DND-41 (cell line): Measurements from ENCODE around the gene IL1B.

Experiments used
- ATAC-seq: fragments of 200-7000 bp; cut with Tn5 transposase; 3 replicates; pipeline ENCODE4 v1.9.1; 2021; ENCODE audit warnings: low read depth; ENCODE audit not compliant: insufficient read depth
- DNase-seq: peaks from one replicate; pipeline ENCODE4 v3.0.0-alpha.2; 2020
- H2AFZ ChIP-seq: 2 replicates; pipeline ENCODE4 v1.6.0; 2012; ENCODE audit warnings: low read depth, low read length
- H3K27ac ChIP-seq: 2 replicates; pipeline ENCODE4 v1.5.1; 2012; ENCODE audit warnings: low read length, inconsistent platforms
- H3K27me3 ChIP-seq: fragments of 200-600 bp; sonication (generic); 2 replicates; pipeline ENCODE4 v1.6.0; 2012; ENCODE audit warnings: low read length, mild to moderate bottlenecking, inconsistent platforms; ENCODE audit not compliant: insufficient read depth, poor library complexity
- H3K36me3 ChIP-seq: 2 replicates; pipeline ENCODE4 v1.5.1; 2012; ENCODE audit warnings: low read length, inconsistent platforms; ENCODE audit not compliant: insufficient read depth
- H3K4me1 ChIP-seq: 2 replicates; pipeline ENCODE4 v1.5.1; 2012; ENCODE audit warnings: mild to moderate bottlenecking, low read length; ENCODE audit not compliant: insufficient read depth
- H3K4me2 ChIP-seq: 2 replicates; pipeline ENCODE4 v1.6.0; 2012; ENCODE audit warnings: mild to moderate bottlenecking, moderate library complexity, low read length, inconsistent platforms; ENCODE audit not compliant: insufficient read depth
- H3K4me3 ChIP-seq, 2 experiments: fragments of 200-600 bp in 1 of 2; shearing (Covaris generic) in 1 of 2; 2 replicates each; pipeline ENCODE4 v1.5.1; 2012 to 2016; ENCODE audit warnings: inconsistent platforms in 2 of 2, low read length in 2 of 2, mild to moderate bottlenecking in 2 of 2, low read depth in 1 of 2, moderate library complexity in 1 of 2
- H3K79me2 ChIP-seq: 2 replicates; pipeline ENCODE4 v1.6.0; 2012; ENCODE audit warnings: low read length, inconsistent platforms; ENCODE audit not compliant: insufficient read depth
- H3K9ac ChIP-seq: 2 replicates; pipeline ENCODE4 v1.6.0; 2012; ENCODE audit warnings: low read depth, mild to moderate bottlenecking, inconsistent platforms, low read length, moderate library complexity
- H3K9me3 ChIP-seq: 2 replicates; pipeline ENCODE4 v1.5.1; 2012; ENCODE audit warnings: low read length, moderate library complexity, mild to moderate bottlenecking, inconsistent platforms; ENCODE audit not compliant: insufficient read depth, severe bottlenecking
- H4K20me1 ChIP-seq: 2 replicates; pipeline ENCODE4 v1.6.0; 2012; ENCODE audit warnings: low read length; ENCODE audit not compliant: insufficient read depth
- EZH2 ChIP-seq: IDR thresholded peaks from 3 replicates; pipeline ENCODE4 v1.6.1; 2012; ENCODE audit warnings: borderline replicate concordance, low read depth, mild to moderate bottlenecking, moderate library complexity, low read length, inconsistent platforms; ENCODE audit not compliant: severe bottlenecking
- TF ChIP-seq, protein P1 (sequence below): IDR thresholded peaks from 2 replicates; pipeline ENCODE4 v1.5.1; 2012; ENCODE audit warnings: borderline replicate concordance, low read length, moderate library complexity, mild to moderate bottlenecking; ENCODE audit not compliant: poor library complexity, severe bottlenecking; ENCODE audit errors: extremely low read depth

IL1B gene

DNA sequence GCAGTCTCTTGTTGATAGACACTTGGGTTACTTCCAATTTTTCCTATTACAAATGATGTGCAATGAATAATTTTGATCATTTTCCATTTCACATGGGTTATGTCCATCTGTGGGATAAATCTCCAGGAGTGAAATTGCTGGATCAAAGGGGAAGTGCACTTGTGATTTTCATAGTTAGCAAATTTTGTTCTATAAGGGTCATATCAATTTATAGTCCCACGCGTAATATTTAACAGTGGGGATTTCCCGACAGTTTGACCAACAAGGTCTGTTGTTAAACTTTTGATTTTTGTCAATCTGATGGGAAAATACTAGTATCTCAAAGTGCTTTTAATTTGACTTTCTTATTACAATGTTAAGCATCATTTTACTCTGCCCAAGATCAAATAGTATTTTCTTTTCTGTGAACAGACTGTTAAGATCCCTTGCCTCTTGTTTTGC lies 8.3 kb downstream of the IL1B start:
- Histone ChIP-seq H4K20me1 (no peaks in the 10 kb centered on the region), H3K9ac (no peak overlapping the region), H3K79me2 (no peaks in the 10 kb centered on the region), H3K4me1 (no peaks in the 10 kb centered on the region), H3K4me3 (no peak overlapping the region), H3K36me3 (no peaks in the 10 kb centered on the region), H3K27me3 (no peaks in the 10 kb centered on the region), H2AFZ (no peak overlapping the region), H3K9me3 (no peaks in the 10 kb centered on the region), H3K4me2 (no peak overlapping the region), H3K27ac (no peak overlapping the region)
- TF ChIP-seq, protein P1, sequence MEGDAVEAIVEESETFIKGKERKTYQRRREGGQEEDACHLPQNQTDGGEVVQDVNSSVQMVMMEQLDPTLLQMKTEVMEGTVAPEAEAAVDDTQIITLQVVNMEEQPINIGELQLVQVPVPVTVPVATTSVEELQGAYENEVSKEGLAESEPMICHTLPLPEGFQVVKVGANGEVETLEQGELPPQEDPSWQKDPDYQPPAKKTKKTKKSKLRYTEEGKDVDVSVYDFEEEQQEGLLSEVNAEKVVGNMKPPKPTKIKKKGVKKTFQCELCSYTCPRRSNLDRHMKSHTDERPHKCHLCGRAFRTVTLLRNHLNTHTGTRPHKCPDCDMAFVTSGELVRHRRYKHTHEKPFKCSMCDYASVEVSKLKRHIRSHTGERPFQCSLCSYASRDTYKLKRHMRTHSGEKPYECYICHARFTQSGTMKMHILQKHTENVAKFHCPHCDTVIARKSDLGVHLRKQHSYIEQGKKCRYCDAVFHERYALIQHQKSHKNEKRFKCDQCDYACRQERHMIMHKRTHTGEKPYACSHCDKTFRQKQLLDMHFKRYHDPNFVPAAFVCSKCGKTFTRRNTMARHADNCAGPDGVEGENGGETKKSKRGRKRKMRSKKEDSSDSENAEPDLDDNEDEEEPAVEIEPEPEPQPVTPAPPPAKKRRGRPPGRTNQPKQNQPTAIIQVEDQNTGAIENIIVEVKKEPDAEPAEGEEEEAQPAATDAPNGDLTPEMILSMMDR = no peak
- no peak for TF ChIP-seq EZH2
- ATAC-seq = no peak
- DNase-seq = no peak

DNA sequence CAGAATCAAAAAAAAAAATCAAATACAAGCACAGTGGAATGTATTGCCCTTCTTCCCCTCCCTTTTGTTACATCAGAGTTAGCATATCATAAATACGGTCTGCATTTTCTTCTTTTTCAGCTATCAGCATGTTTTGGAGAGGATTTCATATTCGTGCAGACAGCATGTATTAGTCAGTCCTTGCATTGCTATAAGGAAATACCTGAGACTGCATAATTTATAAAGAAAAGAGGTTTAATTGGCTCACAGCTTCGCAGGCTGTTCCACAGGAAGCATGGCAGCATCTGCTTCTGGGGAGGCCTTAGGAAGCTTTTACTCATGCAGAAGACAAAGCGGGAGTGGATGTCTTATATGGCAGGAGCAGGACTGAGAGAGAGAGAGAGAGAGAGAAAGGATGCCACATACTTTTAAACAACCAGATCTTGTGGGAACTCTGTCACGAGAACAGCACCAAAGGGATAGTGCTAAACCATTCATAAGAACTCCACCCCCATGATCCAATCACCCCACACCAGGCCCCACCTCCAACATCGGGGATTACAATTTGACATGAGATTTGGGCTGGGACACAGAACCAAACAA lies 8.9 kb downstream of the IL1B start:
- no peak for TF ChIP-seq EZH2
- TF ChIP-seq, protein P1 = no peak
- H3K4me3 ChIP-seq = no peak overlapping the region
- H3K79me2 ChIP-seq = no peaks in the 10 kb centered on the region
- DNase-seq = no peak
- H4K20me1 ChIP-seq = no peaks in the 10 kb centered on the region
- no peak overlapping the region for H3K27ac ChIP-seq
- no peaks in the 10 kb centered on the region for H3K36me3 ChIP-seq
- H3K9ac ChIP-seq = no peak overlapping the region
- no peak overlapping the region for H2AFZ ChIP-seq
- no peaks in the 10 kb centered on the region for H3K27me3 ChIP-seq
- H3K4me2 ChIP-seq = no peak overlapping the region
- no peaks in the 10 kb centered on the region for H3K9me3 ChIP-seq
- no peaks in the 10 kb centered on the region for H3K4me1 ChIP-seq
- no peak for ATAC-seq

DNA sequence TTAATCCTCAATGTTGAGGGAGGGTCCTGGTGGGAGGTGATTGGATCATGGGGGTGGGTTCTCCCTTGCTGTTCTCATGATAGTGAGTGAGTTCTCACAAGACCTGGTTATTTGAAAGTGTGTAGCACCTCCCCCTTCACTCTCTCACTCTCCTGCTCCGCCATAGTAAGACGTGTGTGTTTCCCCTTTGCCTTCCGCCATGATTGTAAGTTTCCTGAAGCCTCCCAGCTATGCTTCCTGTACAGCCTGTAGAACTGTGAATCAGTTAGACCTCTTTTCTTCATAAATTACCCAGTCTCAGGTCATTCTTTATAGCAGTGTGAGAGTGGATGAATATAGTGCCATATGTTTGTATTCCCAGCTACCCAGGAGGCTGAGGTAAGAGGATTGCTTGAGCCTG lies 9.6 kb downstream of the IL1B start:
- no peak overlapping the region for H2AFZ ChIP-seq
- TF ChIP-seq, protein P1 = no peak
- no peak for TF ChIP-seq EZH2
- no peak for DNase-seq
- no peaks in the 10 kb centered on the region for H3K9me3 ChIP-seq
- no peak for ATAC-seq
- no peaks in the 10 kb centered on the region for H4K20me1 ChIP-seq
- no peak overlapping the region for H3K4me2 ChIP-seq
- no peak overlapping the region for H3K4me3 ChIP-seq
- no peaks in the 10 kb centered on the region for H3K4me1 ChIP-seq
- no peak overlapping the region for H3K27ac ChIP-seq
- no peaks in the 10 kb centered on the region for H3K36me3 ChIP-seq
- no peak overlapping the region for H3K9ac ChIP-seq
- no peaks in the 10 kb centered on the region for H3K27me3 ChIP-seq
- no peaks in the 10 kb centered on the region for H3K79me2 ChIP-seq

DNA sequence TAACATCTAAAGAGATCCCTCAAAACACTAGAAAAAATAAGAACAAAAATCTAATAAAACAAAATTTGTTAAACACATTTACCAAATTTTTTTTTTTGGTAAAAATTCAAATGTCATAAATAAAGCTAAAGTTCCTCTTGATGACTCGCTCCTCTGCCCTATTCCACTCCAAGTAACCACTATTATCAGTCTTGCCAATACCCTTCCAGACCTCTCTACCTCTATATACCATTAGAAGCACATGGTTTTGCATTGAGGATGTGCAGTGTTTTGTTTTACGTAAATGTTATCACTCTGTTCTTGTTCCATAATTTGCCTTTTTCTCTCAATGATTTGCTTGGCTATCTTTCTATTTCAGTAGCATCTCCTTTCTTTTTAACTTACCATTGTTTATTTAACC lies 10.9 kb downstream of the IL1B start:
- no peaks in the 10 kb centered on the region for H3K4me1 ChIP-seq
- H3K9me3 ChIP-seq = no peaks in the 10 kb centered on the region
- no peak overlapping the region for H3K27ac ChIP-seq
- no peaks in the 10 kb centered on the region for H3K36me3 ChIP-seq
- no peaks in the 10 kb centered on the region for H3K27me3 ChIP-seq
- no peak for ATAC-seq
- DNase-seq = no peak
- no peak overlapping the region for H2AFZ ChIP-seq
- TF ChIP-seq EZH2 = no peak
- TF ChIP-seq, protein P1 = no peak
- no peak overlapping the region for H3K4me3 ChIP-seq
- H3K4me2 ChIP-seq = no peak overlapping the region
- H3K79me2 ChIP-seq = no peaks in the 10 kb centered on the region
- no peaks in the 10 kb centered on the region for H4K20me1 ChIP-seq
- no peak overlapping the region for H3K9ac ChIP-seq
